ENCODE results near the gene RAPGEF4. TPM values are rescaled to one million over a fixed set of nuclear protein-coding genes. Genes with fewer than 3 reads are reported as not detected.

Gene RAPGEF4
- total RNA-seq, 6 experiments from 2014 or later = 9.5 to 18.4 (median 14.7) TPM

DNA sequence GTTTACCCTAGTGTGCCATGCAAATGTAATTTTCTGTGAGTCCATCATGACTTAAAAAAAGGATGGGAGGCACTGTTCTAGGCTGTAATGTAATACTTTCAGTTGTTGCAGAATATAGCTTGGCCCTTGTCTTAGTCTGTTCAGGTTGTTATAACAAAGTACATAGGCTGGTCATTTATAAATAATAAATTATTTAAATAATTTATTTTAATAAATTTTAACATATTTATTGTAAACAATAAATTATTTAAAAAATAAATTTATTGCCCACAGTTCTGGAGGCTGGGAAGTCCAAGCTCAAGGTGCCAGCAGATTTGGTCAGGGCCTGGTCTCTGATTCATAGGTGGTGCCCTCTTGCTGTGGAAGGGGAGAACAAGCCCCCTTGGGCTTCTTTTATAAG, 35.2 kb downstream of the RAPGEF4 start:
- H3K4me3 ChIP-seq = no peak overlapping the region
- no peak overlapping the region for H3K27ac ChIP-seq
- no peaks in the 10 kb centered on the region for H3K27me3 ChIP-seq
- intact Hi-C loops (cut with DNase I) = no loop called here
- no peaks in the 10 kb centered on the region for H3K9me3 ChIP-seq
- TF ChIP-seq, protein P1, sequence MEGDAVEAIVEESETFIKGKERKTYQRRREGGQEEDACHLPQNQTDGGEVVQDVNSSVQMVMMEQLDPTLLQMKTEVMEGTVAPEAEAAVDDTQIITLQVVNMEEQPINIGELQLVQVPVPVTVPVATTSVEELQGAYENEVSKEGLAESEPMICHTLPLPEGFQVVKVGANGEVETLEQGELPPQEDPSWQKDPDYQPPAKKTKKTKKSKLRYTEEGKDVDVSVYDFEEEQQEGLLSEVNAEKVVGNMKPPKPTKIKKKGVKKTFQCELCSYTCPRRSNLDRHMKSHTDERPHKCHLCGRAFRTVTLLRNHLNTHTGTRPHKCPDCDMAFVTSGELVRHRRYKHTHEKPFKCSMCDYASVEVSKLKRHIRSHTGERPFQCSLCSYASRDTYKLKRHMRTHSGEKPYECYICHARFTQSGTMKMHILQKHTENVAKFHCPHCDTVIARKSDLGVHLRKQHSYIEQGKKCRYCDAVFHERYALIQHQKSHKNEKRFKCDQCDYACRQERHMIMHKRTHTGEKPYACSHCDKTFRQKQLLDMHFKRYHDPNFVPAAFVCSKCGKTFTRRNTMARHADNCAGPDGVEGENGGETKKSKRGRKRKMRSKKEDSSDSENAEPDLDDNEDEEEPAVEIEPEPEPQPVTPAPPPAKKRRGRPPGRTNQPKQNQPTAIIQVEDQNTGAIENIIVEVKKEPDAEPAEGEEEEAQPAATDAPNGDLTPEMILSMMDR (IDR thresholded peaks at IDR 0.05) = no peak
- no peak for TF ChIP-seq POLR2A (IDR thresholded peaks at IDR 0.05)
- DNase-seq = no peak
- peaks cover 0 to 4% (median 0%) of the 10 kb centered on the region in 4 donors for H3K4me1 ChIP-seq
- ATAC-seq = no peak
- no peaks in the 10 kb centered on the region for H3K36me3 ChIP-seq

DNA sequence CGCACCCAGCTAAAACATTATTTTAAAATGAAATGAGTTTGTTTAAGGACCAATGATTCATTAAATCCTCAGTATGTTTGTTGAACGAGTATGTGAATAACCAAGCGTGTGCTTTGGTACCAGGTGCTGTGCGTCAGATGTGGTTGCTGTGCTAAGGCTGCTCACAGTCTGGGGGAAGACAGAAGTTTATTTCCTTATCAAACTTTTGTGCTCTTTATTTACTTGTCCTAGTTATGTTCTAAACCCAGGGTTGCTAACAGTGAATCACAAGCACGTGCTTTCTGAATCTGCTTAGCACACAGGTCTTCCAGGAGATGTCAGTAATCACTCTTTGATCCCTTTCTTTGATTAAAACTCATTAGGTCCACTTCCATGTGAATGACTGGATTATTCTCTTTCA, 37.0 kb downstream of the RAPGEF4 start:
- peaks cover 0 to 4% (median 0%) of the 10 kb centered on the region in 4 donors for H3K4me1 ChIP-seq
- H3K36me3 ChIP-seq = no peaks in the 10 kb centered on the region
- H3K4me3 ChIP-seq = no peak overlapping the region
- H3K27me3 ChIP-seq = no peaks in the 10 kb centered on the region
- intact Hi-C loops (cut with DNase I) = no loop called here
- DNase-seq = no peak
- no peak for TF ChIP-seq POLR2A (IDR thresholded peaks at IDR 0.05)
- TF ChIP-seq, protein P1 (IDR thresholded peaks at IDR 0.05) = no peak
- H3K27ac ChIP-seq = no peak overlapping the region
- peak in 2 of 4 donors; percentile 23 to 65 for ATAC-seq
- no peaks in the 10 kb centered on the region for H3K9me3 ChIP-seq
- WGBS (ENCODE audit: insufficient coverage, low coverage, low lambda C conversion rate, missing lambda C conversion rate) = 76% methylated on average over 5 of the region's 5 CpGs

DNA sequence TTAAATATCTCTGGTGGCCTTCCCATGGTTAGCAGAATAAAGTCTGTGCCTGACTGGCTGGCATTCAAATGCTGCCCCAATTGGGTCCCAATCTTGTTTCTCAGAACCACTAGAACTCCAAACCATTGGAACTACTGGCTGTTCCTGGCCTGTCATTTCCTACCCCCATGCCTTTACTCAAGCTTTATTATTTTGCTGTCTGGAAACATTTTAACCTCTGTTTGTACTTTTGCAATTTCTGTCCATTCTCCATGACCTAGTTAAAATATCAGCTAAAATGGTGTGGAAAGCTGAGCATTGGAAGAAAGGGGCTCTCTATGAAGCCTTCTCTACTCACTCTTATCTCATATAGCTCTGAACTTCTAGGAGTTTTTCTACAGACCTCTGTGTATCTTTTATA, 38.7 kb downstream of the RAPGEF4 start:
- DNase-seq (no peak), ATAC-seq (peak in 2 of 4 donors; percentile 26 to 51)
- intact Hi-C loops (cut with DNase I) = no loop called here
- Histone ChIP-seq H3K4me3 (no peak overlapping the region), H3K27ac (no peak overlapping the region), H3K9me3 (no peaks in the 10 kb centered on the region), H3K27me3 (no peaks in the 10 kb centered on the region), H3K36me3 (no peaks in the 10 kb centered on the region), H3K4me1 (peaks cover 0 to 4% (median 0%) of the 10 kb centered on the region in 4 donors)
- TF ChIP-seq, protein P1 (IDR thresholded peaks at IDR 0.05) = no peak
- TF ChIP-seq POLR2A (IDR thresholded peaks at IDR 0.05) = no peak

DNA sequence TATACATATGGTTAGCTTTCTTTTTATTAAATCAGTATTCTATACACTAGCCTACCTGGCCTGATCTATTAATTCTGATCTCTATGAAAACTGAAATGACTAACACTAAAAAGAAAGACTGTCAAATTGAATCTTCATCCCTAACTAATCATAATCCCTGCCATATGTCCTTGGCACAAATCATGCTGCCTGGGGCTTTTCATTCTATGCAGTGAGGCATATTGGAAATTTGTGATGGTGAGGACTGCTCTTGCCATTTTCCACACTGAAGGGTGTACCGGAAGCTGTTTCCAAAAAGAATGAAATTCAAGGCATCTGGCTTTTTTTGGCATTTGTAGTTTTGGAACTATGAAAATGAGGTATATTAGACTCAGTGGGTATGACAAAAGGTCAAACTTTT, 39.7 kb downstream of the RAPGEF4 start:
- peaks cover 0 to 4% (median 0%) of the 10 kb centered on the region in 4 donors for H3K4me1 ChIP-seq
- no peaks in the 10 kb centered on the region for H3K36me3 ChIP-seq
- no peak overlapping the region for H3K4me3 ChIP-seq
- no peak for TF ChIP-seq POLR2A (IDR thresholded peaks at IDR 0.05)
- TF ChIP-seq, protein P1 (IDR thresholded peaks at IDR 0.05) = no peak
- no peaks in the 10 kb centered on the region for H3K27me3 ChIP-seq
- H3K27ac ChIP-seq = no peak overlapping the region
- 92% methylated on average over 1 of the region's 1 CpG for WGBS (ENCODE audit: insufficient coverage, low coverage, low lambda C conversion rate, missing lambda C conversion rate)
- no peak for ATAC-seq
- no peaks in the 10 kb centered on the region for H3K9me3 ChIP-seq
- intact Hi-C loops (cut with DNase I) = no loop called here
- DNase-seq = no peak

DNA sequence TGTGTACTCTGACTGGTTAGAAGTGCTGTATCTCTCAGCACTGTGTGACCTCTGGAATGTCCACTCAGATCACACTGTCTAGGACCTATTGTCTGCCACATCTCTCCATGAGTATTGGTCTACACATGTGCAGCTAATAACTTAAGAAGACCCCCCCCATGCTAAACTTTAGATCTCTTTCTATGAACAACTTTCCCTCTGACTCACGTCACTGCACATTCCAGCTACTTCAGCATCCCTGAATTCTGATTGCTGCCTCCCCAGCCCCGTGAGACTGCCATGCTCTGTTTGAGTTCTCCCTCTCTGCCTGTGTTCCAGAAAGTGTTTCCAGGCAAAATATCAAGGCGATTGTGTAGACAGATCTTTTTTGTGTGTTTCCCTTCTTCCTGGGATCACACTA, 41.8 kb downstream of the RAPGEF4 start:
- DNase-seq = no peak
- Histone ChIP-seq H3K27me3 (no peaks in the 10 kb centered on the region), H3K36me3 (no peaks in the 10 kb centered on the region), H3K27ac (no peak overlapping the region), H3K4me3 (no peak overlapping the region), H3K4me1 (peaks cover 0 to 4% (median 0%) of the 10 kb centered on the region in 4 donors), H3K9me3 (no peaks in the 10 kb centered on the region)
- WGBS (ENCODE audit: insufficient coverage, low coverage, low lambda C conversion rate, missing lambda C conversion rate) = 82% methylated on average over 3 of the region's 3 CpGs
- TF ChIP-seq, protein P1 (IDR thresholded peaks at IDR 0.05) = no peak
- TF ChIP-seq POLR2A (IDR thresholded peaks at IDR 0.05) = no peak
- ATAC-seq = no peak
- intact Hi-C loops (cut with DNase I) = no loop called here
